Mammary epithelial cell (primary cell): Measurements from ENCODE around the gene ERRFI1.

ENCODE experiments used
- CTCF ChIP-seq, 2 donors: IDR thresholded peaks in 1 of 2; conservative IDR thresholded peaks in 1 of 2; 2 replicates each; pipeline ENCODE4 v1.5.1; 2011 to 2012; ENCODE audit warnings: inconsistent platforms in 2 of 2, low read length in 2 of 2, mild to moderate bottlenecking in 2 of 2, control low read depth in 1 of 2, low read depth in 1 of 2; ENCODE audit not compliant: insufficient read depth in 1 of 2; ENCODE audit errors: extremely low read depth in 1 of 2
- EZH2 ChIP-seq: IDR thresholded peaks from 2 replicates; pipeline ENCODE4 v1.6.1; 2012; ENCODE audit warnings: low read length, inconsistent platforms, borderline replicate concordance

GRCh38 chr1:8063298-8064036 lies 37.4 kb upstream of the ERRFI1 start:
- TF ChIP-seq EZH2, result no peak
- no peak for TF ChIP-seq CTCF (conservative IDR thresholded peaks at IDR 0.05 in 1 of 2, IDR thresholded peaks at IDR 0.05 in 1 of 2; ENCODE audit: extremely low read depth in 1 of 2, insufficient read depth in 1 of 2, low read depth in 1 of 2, low read length in 2 of 2)
